Keratinocyte (primary cell): ENCODE measurements around the gene TAF5. TPM values are rescaled to one million over a fixed set of nuclear protein-coding genes. Genes with fewer than 3 reads are reported as not detected.
A peak's percentile ranks its signal among the peaks of the same experiment; 100 is the strongest.
"Not testable (repeated sequence)": the region's sequence is repeated elsewhere in the genome, so short reads cannot be mapped to it uniquely, and the experiment has no call there.

ENCODE experiments used
- DNase-seq: peaks from one replicate; pipeline ENCODE4 v3.0.0-alpha.2; 2011; ENCODE audit warnings: low read depth, missing footprints, low spot score
- FAIRE-seq: peaks from 2 replicates; lab custom pipeline; 2011; peaks lifted over from hg19 to GRCh38; lab: Jason Lieb, UNC
- H2AFZ ChIP-seq: 2 replicates; pipeline ENCODE4 v1.6.0; 2012; ENCODE audit warnings: low read length, control low read depth, inconsistent platforms; ENCODE audit not compliant: control insufficient read depth
- H3K27ac ChIP-seq: 2 replicates; pipeline ENCODE4 v1.5.1; 2011; ENCODE audit warnings: low read length; ENCODE audit not compliant: control insufficient read depth, insufficient read depth
- H3K27me3 ChIP-seq: 3 replicates; pipeline ENCODE4 v1.6.0; 2011; ENCODE audit warnings: low read length; ENCODE audit not compliant: control insufficient read depth, insufficient read depth; ENCODE audit errors: extremely low read depth
- H3K36me3 ChIP-seq, 2 experiments: 2 replicates in 1 of 2; 3 replicates in 1 of 2; pipeline ENCODE4 v1.5.1; 2011; ENCODE audit warnings: low read length in 2 of 2, mild to moderate bottlenecking in 1 of 2; ENCODE audit not compliant: control insufficient read depth in 2 of 2, insufficient read depth in 2 of 2; ENCODE audit errors: extremely low read depth in 1 of 2
- H3K4me1 ChIP-seq: 3 replicates; pipeline ENCODE4 v1.5.1; 2011; ENCODE audit warnings: low read length; ENCODE audit not compliant: control insufficient read depth, insufficient read depth; ENCODE audit errors: extremely low read depth
- H3K4me2 ChIP-seq: 3 replicates; pipeline ENCODE4 v1.6.0; 2011; ENCODE audit warnings: low read depth, low read length; ENCODE audit not compliant: control insufficient read depth, insufficient read depth; ENCODE audit errors: extremely low read depth
- H3K4me3 ChIP-seq, 3 experiments: fragments of 200-600 bp in 1 of 3; sonication (generic) in 1 of 3; 2 replicates in 2 of 3; 3 replicates in 1 of 3; pipeline ENCODE4 v1.5.1; 2011 to 2016; ENCODE audit warnings: low read length in 3 of 3, mild to moderate bottlenecking in 3 of 3, control low read depth in 2 of 3, inconsistent platforms in 1 of 3, low read depth in 1 of 3, mixed read lengths in 1 of 3, mixed run types in 1 of 3, moderate library complexity in 1 of 3; ENCODE audit not compliant: control insufficient read depth in 2 of 3, insufficient read depth in 2 of 3; ENCODE audit errors: extremely low read depth in 1 of 3
- H3K79me2 ChIP-seq: 2 replicates; pipeline ENCODE4 v1.6.0; 2012; ENCODE audit warnings: low read length; ENCODE audit not compliant: control insufficient read depth, insufficient read depth
- H3K9ac ChIP-seq: 3 replicates; pipeline ENCODE4 v1.6.0; 2011; ENCODE audit warnings: low read length; ENCODE audit not compliant: control insufficient read depth, insufficient read depth; ENCODE audit errors: extremely low read depth
- H3K9me1 ChIP-seq: 3 replicates; pipeline ENCODE4 v1.6.0; 2011; ENCODE audit warnings: low read length; ENCODE audit not compliant: control insufficient read depth, insufficient read depth; ENCODE audit errors: extremely low read depth
- H3K9me3 ChIP-seq: 2 replicates; pipeline ENCODE4 v1.5.1; 2012; ENCODE audit warnings: low read depth, low read length; ENCODE audit not compliant: control insufficient read depth
- H4K20me1 ChIP-seq: 3 replicates; pipeline ENCODE4 v1.6.0; 2011; ENCODE audit warnings: low read length; ENCODE audit not compliant: control insufficient read depth, insufficient read depth; ENCODE audit errors: extremely low read depth
- EZH2 ChIP-seq: IDR thresholded peaks from one replicate; pipeline ENCODE4 v1.6.1; 2012; ENCODE audit warnings: inconsistent platforms, mild to moderate bottlenecking, low read length, moderate library complexity
- dilution Hi-C: fragments of 300-500 bp; cut with MboI; formaldehyde crosslinking; loops from one replicate; pipeline ENCODE4 v1.7.0; 2020; ENCODE audit warnings: low sequenced_read_pairs; ENCODE audit not compliant: extremely low pct_ligation_motif_present
- polyA plus RNA-seq, 5 experiments: library from polyadenylated mRNA; depleted of rRNA in 3 of 5; stranded (reverse) in 3 of 5; stranded (forward) in 1 of 5; unstranded in 1 of 5; fragments of >200 nt; gene quantifications; 1 replicate in 1 of 5; 2 replicates in 3 of 5; 3 replicates in 1 of 5; pipeline versions ENCODE4 v1.2.1 to v1.2.3, GENCODE V29; 2011 to 2012; ENCODE audit warnings: missing spikeins in 2 of 5, low read depth in 1 of 5, low replicate concordance in 1 of 5
- TF ChIP-seq, protein P1 (sequence below), 3 experiments: IDR thresholded peaks in 1 of 3; conservative IDR thresholded peaks in 1 of 3; optimal IDR thresholded peaks in 1 of 3; 2 replicates in 2 of 3; 3 replicates in 1 of 3; pipeline versions ENCODE3 to v1.5.1; 2011; ENCODE audit warnings: low read length in 3 of 3, mild to moderate bottlenecking in 3 of 3, moderate library complexity in 2 of 3, control low read depth in 1 of 3, inconsistent platforms in 1 of 3; ENCODE audit not compliant: insufficient read depth in 2 of 3; ENCODE audit errors: extremely low read depth in 1 of 3

Gene TAF5
- polyA plus RNA-seq, 1 donor (not counting 4 experiments of a cell fraction or from before 2014, with no cell fraction given): 4.4 TPM

DNA sequence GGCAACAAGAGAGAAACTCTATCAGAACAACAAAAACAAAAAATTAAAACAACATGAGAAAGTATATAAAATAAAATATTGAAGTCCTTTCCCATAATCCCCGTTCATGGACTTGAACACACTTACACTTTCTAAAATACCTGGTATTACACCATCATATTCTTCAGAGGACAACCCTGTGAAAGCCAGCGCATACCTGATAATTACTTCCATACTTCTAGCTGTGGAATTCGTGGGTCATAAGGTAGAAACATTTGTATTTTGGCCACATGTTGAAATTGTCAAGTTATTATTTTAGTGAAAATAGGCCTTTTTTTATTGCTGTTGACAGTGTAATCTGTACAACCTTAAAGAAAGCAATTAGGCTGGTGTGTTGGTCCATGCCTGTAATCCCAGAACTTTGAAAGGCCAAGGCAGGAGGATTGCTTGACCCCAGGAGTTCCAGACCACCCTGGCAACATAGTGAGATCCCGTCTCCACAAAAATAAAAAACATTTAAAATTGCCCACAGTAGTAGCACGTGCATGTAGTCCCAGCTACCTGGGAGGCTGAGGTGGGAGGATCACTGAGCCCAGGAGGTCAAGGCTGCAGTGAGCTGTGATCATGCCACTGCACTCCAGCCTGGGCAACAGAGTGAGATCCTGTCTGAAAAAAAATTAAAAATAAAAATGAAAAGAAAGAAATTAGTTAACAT lies 11.7 kb upstream of the TAF5 start:
- Histone ChIP-seq H3K4me1 (peaks cover 5% of the 10 kb centered on the region), H3K4me3 (no peak overlapping the region), H3K9me3 (no peaks in the 10 kb centered on the region), H3K27me3 (no peaks in the 10 kb centered on the region), H2AFZ (no peak overlapping the region), H3K9me1 (no peaks in the 10 kb centered on the region), H4K20me1 (no peaks in the 10 kb centered on the region), H3K79me2 (no peaks in the 10 kb centered on the region), H3K36me3 (no peaks in the 10 kb centered on the region), H3K9ac (no peak overlapping the region), H3K27ac (no peak overlapping the region), H3K4me2 (no peak overlapping the region)
- FAIRE-seq: no peak
- TF ChIP-seq, protein P1, sequence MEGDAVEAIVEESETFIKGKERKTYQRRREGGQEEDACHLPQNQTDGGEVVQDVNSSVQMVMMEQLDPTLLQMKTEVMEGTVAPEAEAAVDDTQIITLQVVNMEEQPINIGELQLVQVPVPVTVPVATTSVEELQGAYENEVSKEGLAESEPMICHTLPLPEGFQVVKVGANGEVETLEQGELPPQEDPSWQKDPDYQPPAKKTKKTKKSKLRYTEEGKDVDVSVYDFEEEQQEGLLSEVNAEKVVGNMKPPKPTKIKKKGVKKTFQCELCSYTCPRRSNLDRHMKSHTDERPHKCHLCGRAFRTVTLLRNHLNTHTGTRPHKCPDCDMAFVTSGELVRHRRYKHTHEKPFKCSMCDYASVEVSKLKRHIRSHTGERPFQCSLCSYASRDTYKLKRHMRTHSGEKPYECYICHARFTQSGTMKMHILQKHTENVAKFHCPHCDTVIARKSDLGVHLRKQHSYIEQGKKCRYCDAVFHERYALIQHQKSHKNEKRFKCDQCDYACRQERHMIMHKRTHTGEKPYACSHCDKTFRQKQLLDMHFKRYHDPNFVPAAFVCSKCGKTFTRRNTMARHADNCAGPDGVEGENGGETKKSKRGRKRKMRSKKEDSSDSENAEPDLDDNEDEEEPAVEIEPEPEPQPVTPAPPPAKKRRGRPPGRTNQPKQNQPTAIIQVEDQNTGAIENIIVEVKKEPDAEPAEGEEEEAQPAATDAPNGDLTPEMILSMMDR (optimal IDR thresholded peaks at IDR 0.05 in 1 of 3, IDR thresholded peaks at IDR 0.05 in 1 of 3, conservative IDR thresholded peaks at IDR 0.05 in 1 of 3; ENCODE audit: extremely low read depth in 1 of 3, insufficient read depth in 2 of 3, low read length in 3 of 3): no peak
- TF ChIP-seq EZH2: no peak
- DNase-seq: no peak
- dilution Hi-C loops: no loop called here

DNA sequence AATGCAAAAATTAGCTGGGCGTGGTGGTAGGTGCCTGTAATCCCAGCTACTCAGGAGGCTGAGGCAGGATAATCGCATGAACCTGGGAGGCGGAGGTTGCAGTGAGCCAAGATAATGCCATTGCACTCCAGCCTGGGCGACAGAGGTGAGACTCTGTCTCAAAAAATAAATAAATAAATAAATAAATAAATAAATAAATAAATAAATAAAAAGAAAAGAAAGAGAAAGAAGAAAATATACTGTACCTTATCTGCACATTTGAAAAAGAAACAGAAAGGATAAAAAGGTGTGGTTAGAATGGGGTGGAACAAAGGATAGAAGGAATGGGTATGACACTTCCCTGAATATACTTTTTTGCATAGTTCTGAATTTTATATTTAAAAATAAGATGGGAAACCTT lies 8.3 kb upstream of the TAF5 start:
- H3K9ac ChIP-seq, FAIRE-seq, DNase-seq, H3K4me1 ChIP-seq, H4K20me1 ChIP-seq, H3K79me2 ChIP-seq, H3K9me3 ChIP-seq, dilution Hi-C loops, H3K27ac ChIP-seq, H3K27me3 ChIP-seq, H3K4me2 ChIP-seq, H2AFZ ChIP-seq, H3K9me1 ChIP-seq, H3K4me3 ChIP-seq, H3K36me3 ChIP-seq: not testable (repeated sequence)

DNA sequence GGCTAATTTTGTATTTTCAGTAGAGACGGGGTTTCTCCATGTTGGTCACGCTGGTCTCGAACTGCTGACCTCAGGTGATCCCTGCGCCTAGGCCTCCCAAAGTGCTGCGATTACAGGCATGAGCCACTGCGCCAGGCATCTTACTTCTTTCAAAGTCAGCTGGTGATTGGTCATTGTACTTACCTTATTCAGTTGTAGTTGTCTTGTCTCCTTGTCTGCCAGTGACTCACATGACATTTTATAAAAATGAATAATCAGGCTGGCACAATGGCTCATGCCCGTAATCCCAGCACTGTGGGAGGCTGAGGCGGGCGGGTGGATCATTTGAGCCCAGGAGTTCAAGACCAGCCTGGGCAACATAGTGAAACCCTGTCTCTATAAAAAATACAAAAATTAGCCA lies 7.0 kb upstream of the TAF5 start:
- dilution Hi-C loops, H3K4me1 ChIP-seq, H3K9ac ChIP-seq, H3K4me3 ChIP-seq, H3K27me3 ChIP-seq, H3K9me1 ChIP-seq, H4K20me1 ChIP-seq, FAIRE-seq, H3K9me3 ChIP-seq, H3K27ac ChIP-seq, H3K36me3 ChIP-seq, H2AFZ ChIP-seq, H3K4me2 ChIP-seq, H3K79me2 ChIP-seq: not testable (repeated sequence)
- DNase-seq: peak; percentile 40
